Vagina (tissue), 2 donors: ENCODE results near the gene SHISA3.

Experiments used
- POLR2AphosphoS5 ChIP-seq, 2 donors: sonication (generic); formaldehyde crosslinking; IDR thresholded peaks; one replicate each; pipeline ENCODE4 v1.9.0; 2017; ENCODE audit warnings: antibody characterized with exemption in 2 of 2, mild to moderate bottlenecking in 2 of 2, low read depth in 1 of 2; ENCODE audit not compliant: insufficient read depth in 1 of 2
- TF ChIP-seq, protein P1 (sequence below), 3 experiments: fragments of 450-650 bp in 2 of 3; fragments of 200-600 bp in 1 of 3; sonication (generic) in 1 of 3; IDR thresholded peaks; one replicate each; pipeline ENCODE4 v1.5.1; 2017 to 2019; ENCODE audit warnings: antibody characterized with exemption in 3 of 3, mild to moderate bottlenecking in 2 of 3, moderate library complexity in 2 of 3

DNA sequence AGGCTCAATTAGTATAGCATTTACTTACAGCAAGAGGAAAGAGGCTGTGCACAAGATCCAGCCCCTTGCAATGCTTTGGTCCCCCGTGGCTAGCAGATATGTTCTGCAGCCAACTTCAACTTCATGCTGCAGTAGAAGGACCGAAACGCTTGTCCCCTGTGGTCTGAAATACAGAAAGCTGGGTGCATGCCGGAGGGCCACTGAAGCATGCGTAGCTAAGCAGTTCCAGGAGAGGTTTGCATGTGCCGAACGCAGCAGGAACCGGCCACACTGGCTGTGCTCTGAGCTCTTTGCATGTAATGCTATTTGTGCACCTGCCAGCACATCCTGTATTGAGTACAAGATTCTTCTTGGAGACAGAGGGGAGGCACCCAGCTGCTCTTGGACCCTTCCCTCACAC lies 35.8 kb upstream of the SHISA3 start:
- TF ChIP-seq, protein P1, sequence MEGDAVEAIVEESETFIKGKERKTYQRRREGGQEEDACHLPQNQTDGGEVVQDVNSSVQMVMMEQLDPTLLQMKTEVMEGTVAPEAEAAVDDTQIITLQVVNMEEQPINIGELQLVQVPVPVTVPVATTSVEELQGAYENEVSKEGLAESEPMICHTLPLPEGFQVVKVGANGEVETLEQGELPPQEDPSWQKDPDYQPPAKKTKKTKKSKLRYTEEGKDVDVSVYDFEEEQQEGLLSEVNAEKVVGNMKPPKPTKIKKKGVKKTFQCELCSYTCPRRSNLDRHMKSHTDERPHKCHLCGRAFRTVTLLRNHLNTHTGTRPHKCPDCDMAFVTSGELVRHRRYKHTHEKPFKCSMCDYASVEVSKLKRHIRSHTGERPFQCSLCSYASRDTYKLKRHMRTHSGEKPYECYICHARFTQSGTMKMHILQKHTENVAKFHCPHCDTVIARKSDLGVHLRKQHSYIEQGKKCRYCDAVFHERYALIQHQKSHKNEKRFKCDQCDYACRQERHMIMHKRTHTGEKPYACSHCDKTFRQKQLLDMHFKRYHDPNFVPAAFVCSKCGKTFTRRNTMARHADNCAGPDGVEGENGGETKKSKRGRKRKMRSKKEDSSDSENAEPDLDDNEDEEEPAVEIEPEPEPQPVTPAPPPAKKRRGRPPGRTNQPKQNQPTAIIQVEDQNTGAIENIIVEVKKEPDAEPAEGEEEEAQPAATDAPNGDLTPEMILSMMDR (IDR thresholded peaks at IDR 0.05): no peak
- no peak for TF ChIP-seq POLR2AphosphoS5 (IDR thresholded peaks at IDR 0.05; ENCODE audit: insufficient read depth in 1 of 2, low read depth in 1 of 2)
